HG03175 (cell line): ENCODE data around the gene AQP2.

Source experiments
- ATAC-seq: cut with Tn5 transposase; IDR thresholded peaks from one replicate; pipeline ENCODE4 v1.9.1; 2021; ENCODE audit warnings: mild to moderate bottlenecking, moderate library complexity; ENCODE audit not compliant: unreplicated experiment

Gene AQP2

GRCh38 chr12:49967777-49968250 is 17.3 kb downstream of the AQP2 start:
- ATAC-seq: no peak

- no peak for ATAC-seq
These were observed 17.9 kb downstream of the AQP2 start for GRCh38 chr12:49968471-49968870.

GRCh38 chr12:49969027-49969426 is 18.5 kb downstream of the AQP2 start:
- no peak for ATAC-seq

GRCh38 chr12:49969651-49970429 is 19.3 kb downstream of the AQP2 start:
- ATAC-seq: no peak

GRCh38 chr12:49970658-49971057 is 20.1 kb downstream of the AQP2 start:
- ATAC-seq: no peak

- no peak for ATAC-seq
These were observed 20.6 kb downstream of the AQP2 start for GRCh38 chr12:49971141-49971540.

- no peak for ATAC-seq
These were observed 21.6 kb downstream of the AQP2 start for GRCh38 chr12:49972129-49972528.

- no peak for ATAC-seq
These were observed 22.3 kb downstream of the AQP2 start, which contains the start of gene AQP6 for GRCh38 chr12:49972641-49973360. AQP6 (plus strand) TSS chr12:49972947; CDS start chr12:49973174, 227 bp downstream.

GRCh38 chr12:49973361-49973830 is 22.9 kb downstream of the AQP2 start:
- no peak for ATAC-seq

- no peak for ATAC-seq
These were observed 23.7 kb downstream of the AQP2 start for GRCh38 chr12:49974231-49974675.

- no peak for ATAC-seq
These were observed 24.3 kb downstream of the AQP2 start for GRCh38 chr12:49974677-49975317.

- no peak for ATAC-seq
These were observed 24.8 kb downstream of the AQP2 start for GRCh38 chr12:49975318-49975761.

GRCh38 chr12:49976557-49976956 is 26.0 kb downstream of the AQP2 start:
- no peak for ATAC-seq

GRCh38 chr12:49978125-49978524 is 27.6 kb downstream of the AQP2 start:
- ATAC-seq: no peak

GRCh38 chr12:49979016-49979586 is 28.6 kb downstream of the AQP2 start:
- ATAC-seq: no peak

- no peak for ATAC-seq
These were observed 29.3 kb downstream of the AQP2 start for GRCh38 chr12:49979791-49980190.

- ATAC-seq: no peak
These were observed 30.2 kb downstream of the AQP2 start for GRCh38 chr12:49980501-49981349.

- no peak for ATAC-seq
These were observed 31.9 kb downstream of the AQP2 start for GRCh38 chr12:49982246-49983087.

GRCh38 chr12:49983892-49984291 is 33.4 kb downstream of the AQP2 start:
- no peak for ATAC-seq
